OCI-LY7 (cell line): Measurements from ENCODE around the gene FASTK. TPM values are rescaled to one million over a fixed set of nuclear protein-coding genes. Genes with fewer than 3 reads are reported as not detected.

ENCODE experiments used
- BruUV-seq: library from RNA; stranded (reverse); fragments of 400-500 nt; replicated peaks from 2 replicates; lab custom pipeline; 2021; lab: Mats Ljungman, UMichigan
- CTCF ChIA-PET: fragments of 300-600 bp; sonication (Branson Sonifier 250); formaldehyde crosslinking; loops from one replicate; lab custom pipeline; 2022; ENCODE audit warnings: antibody characterized with exemption; ENCODE audit not compliant: unreplicated experiment; lab: Charles Lee
- POLR2A ChIA-PET: fragments of 300-600 bp; sonication (Branson Sonifier 250); formaldehyde crosslinking; loops from one replicate; lab custom pipeline; 2022; ENCODE audit warnings: antibody characterized with exemption; lab: Charles Lee
- DNase-seq: peaks from one replicate; pipeline ENCODE4 v3.0.0-alpha.2; 2015; ENCODE audit warnings: low spot score
- H2AFZ ChIP-seq: fragments of 200-600 bp; sonication (generic), shearing (Covaris generic); 2 replicates; pipeline ENCODE4 v1.6.1; 2014; ENCODE audit warnings: mild to moderate bottlenecking, antibody characterized with exemption, low read length, moderate library complexity
- H3K27ac ChIP-seq: fragments of 200-600 bp; sonication (generic); 2 replicates; pipeline ENCODE4 v1.5.1; 2014; ENCODE audit warnings: mixed run types, low read depth, mild to moderate bottlenecking, moderate library complexity, low read length, inconsistent platforms; ENCODE audit not compliant: poor library complexity, severe bottlenecking
- H3K36me3 ChIP-seq: fragments of 200-600 bp; sonication (generic); 2 replicates; pipeline ENCODE4 v1.6.1; 2014; ENCODE audit warnings: mild to moderate bottlenecking, antibody characterized with exemption, low read length, moderate library complexity, mixed read lengths; ENCODE audit not compliant: insufficient read depth
- H3K4me1 ChIP-seq: fragments of 200-600 bp; sonication (generic); 2 replicates; pipeline ENCODE4 v1.5.1; 2014; ENCODE audit warnings: mild to moderate bottlenecking, low read length; ENCODE audit not compliant: insufficient read depth, poor library complexity, severe bottlenecking
- H3K4me2 ChIP-seq: fragments of 200-600 bp; sonication (generic); 2 replicates; pipeline ENCODE4 v1.6.1; 2014; ENCODE audit warnings: mild to moderate bottlenecking, low read length
- H3K4me3 ChIP-seq: fragments of 200-600 bp; sonication (generic); 2 replicates; pipeline ENCODE4 v1.5.1; 2014; ENCODE audit warnings: mild to moderate bottlenecking, low read depth, low read length; ENCODE audit not compliant: poor library complexity, severe bottlenecking
- H3K79me2 ChIP-seq: fragments of 200-600 bp; sonication (generic); 2 replicates; pipeline ENCODE4 v1.6.1; 2016; ENCODE audit warnings: low read depth, mild to moderate bottlenecking, low read length, moderate library complexity, mixed read lengths; ENCODE audit not compliant: insufficient read depth
- H3K9me2 ChIP-seq: fragments of 200-600 bp; sonication (generic); 2 replicates; pipeline ENCODE4 v1.6.1; 2016; ENCODE audit warnings: mild to moderate bottlenecking, low read length, mixed read lengths; ENCODE audit not compliant: insufficient read depth
- H3K9me3 ChIP-seq: fragments of 200-600 bp; sonication (generic); 2 replicates; pipeline ENCODE4 v1.6.1; 2014; ENCODE audit warnings: mild to moderate bottlenecking, mixed run types, low read length, mixed read lengths
- H4K20me1 ChIP-seq: fragments of 200-600 bp; sonication (generic); 2 replicates; pipeline ENCODE4 v1.6.1; 2014; ENCODE audit warnings: mild to moderate bottlenecking, antibody characterized with exemption, low read length, moderate library complexity, mixed read lengths; ENCODE audit not compliant: insufficient read depth
- EZH2phosphoT487 ChIP-seq: fragments of 200-600 bp; sonication (generic); IDR thresholded peaks from 2 replicates; pipeline ENCODE4 v1.6.1; 2018; ENCODE audit warnings: low read depth, borderline replicate concordance, mild to moderate bottlenecking, mixed run types, antibody characterized with exemption, low read length, moderate library complexity, mixed read lengths
- intact Hi-C: fragments of 100-400 bp; cut with micrococcal nuclease; formaldehyde crosslinking; loops from one replicate; pipeline ENCODE4 v1.10.0; 2022; ENCODE audit not compliant: unreplicated experiment
- total RNA-seq, 2 experiments: library from RNA; depleted of rRNA in 1 of 2; stranded (reverse); fragments of >200 nt in 1 of 2; shearing (Covaris generic) in 1 of 2; gene quantifications; 2 replicates each; pipeline ENCODE4 v1.2.3, GENCODE V29; 2014 to 2022
- TF ChIP-seq, protein P1 (sequence below): fragments of 200-600 bp; sonication (generic); conservative IDR thresholded peaks from 2 replicates; pipeline ENCODE4 v1.5.1; 2014; ENCODE audit warnings: mild to moderate bottlenecking, antibody characterized with exemption, low read length, moderate library complexity, mixed read lengths

The FASTK gene
- total RNA-seq, 2 experiments from 2014 or later = 90.5 to 118 TPM

- Histone ChIP-seq H3K4me1 (no peaks in the 10 kb centered on the region), H3K9me3 (no peaks in the 10 kb centered on the region), H3K27ac (no peak overlapping the region), H2AFZ (no peak overlapping the region), H4K20me1 (no peaks in the 10 kb centered on the region), H3K4me2 (no peak overlapping the region), H3K9me2 (no peaks in the 10 kb centered on the region), H3K36me3 (peaks cover 14% of the 10 kb centered on the region), H3K4me3 (no peak overlapping the region), H3K79me2 (no peaks in the 10 kb centered on the region)
- ChIA-PET CTCF (no interaction called here), POLR2A (no interaction called here)
- intact Hi-C loops = no loop called here
- TF ChIP-seq, protein P1, sequence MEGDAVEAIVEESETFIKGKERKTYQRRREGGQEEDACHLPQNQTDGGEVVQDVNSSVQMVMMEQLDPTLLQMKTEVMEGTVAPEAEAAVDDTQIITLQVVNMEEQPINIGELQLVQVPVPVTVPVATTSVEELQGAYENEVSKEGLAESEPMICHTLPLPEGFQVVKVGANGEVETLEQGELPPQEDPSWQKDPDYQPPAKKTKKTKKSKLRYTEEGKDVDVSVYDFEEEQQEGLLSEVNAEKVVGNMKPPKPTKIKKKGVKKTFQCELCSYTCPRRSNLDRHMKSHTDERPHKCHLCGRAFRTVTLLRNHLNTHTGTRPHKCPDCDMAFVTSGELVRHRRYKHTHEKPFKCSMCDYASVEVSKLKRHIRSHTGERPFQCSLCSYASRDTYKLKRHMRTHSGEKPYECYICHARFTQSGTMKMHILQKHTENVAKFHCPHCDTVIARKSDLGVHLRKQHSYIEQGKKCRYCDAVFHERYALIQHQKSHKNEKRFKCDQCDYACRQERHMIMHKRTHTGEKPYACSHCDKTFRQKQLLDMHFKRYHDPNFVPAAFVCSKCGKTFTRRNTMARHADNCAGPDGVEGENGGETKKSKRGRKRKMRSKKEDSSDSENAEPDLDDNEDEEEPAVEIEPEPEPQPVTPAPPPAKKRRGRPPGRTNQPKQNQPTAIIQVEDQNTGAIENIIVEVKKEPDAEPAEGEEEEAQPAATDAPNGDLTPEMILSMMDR = no peak
- TF ChIP-seq EZH2phosphoT487 = no peak
- no TSS peak for BruUV-seq
- no peak for DNase-seq
Observed at GRCh38 chr7:151040616-151041375, 39.8 kb downstream of the FASTK start.

- Histone ChIP-seq H3K4me3 (no peak overlapping the region), H4K20me1 (no peaks in the 10 kb centered on the region), H3K9me2 (no peaks in the 10 kb centered on the region), H3K36me3 (peaks cover 14% of the 10 kb centered on the region), H3K4me2 (no peak overlapping the region), H2AFZ (no peak overlapping the region), H3K27ac (no peak overlapping the region), H3K9me3 (no peaks in the 10 kb centered on the region), H3K79me2 (no peaks in the 10 kb centered on the region), H3K4me1 (no peaks in the 10 kb centered on the region)
- intact Hi-C loops = no loop called here
- POLR2A ChIA-PET = no interaction called here
- CTCF ChIA-PET = no interaction called here
- DNase-seq = no peak
- BruUV-seq = no TSS peak
- TF ChIP-seq EZH2phosphoT487 = no peak
- TF ChIP-seq, protein P1 = no peak
Observed at GRCh38 chr7:151039850-151040548, 40.6 kb downstream of the FASTK start.
